GM12873 (cell line): ENCODE results near the gene MCTP1.

Experiments used
- TF ChIP-seq, protein P1 (sequence below): IDR thresholded peaks from 2 replicates; pipeline ENCODE4 v1.5.1; 2012; ENCODE audit warnings: low read depth, mild to moderate bottlenecking, moderate library complexity, low read length, control low read depth; ENCODE audit not compliant: insufficient read depth; ENCODE audit errors: missing control alignments

Gene MCTP1

DNA sequence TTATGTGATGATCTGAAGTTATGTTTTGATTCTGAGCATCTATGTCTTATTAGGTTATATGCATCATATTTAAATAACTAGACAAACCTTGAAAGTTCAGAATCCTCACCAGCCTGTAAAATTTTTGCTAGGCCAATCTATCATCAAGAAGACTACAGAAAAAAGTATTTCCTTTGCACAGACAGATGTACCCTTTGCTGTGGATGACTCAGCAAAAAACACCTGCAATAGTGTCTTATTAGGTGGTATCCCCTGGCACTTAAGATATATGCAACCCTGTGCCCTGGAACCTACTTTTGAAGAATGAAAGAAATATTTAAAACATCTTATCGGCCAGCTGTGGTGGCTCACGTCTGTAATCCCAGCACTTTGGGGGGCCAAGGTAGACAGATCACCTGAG lies 535.9 kb downstream of the MCTP1 start:
- TF ChIP-seq, protein P1, sequence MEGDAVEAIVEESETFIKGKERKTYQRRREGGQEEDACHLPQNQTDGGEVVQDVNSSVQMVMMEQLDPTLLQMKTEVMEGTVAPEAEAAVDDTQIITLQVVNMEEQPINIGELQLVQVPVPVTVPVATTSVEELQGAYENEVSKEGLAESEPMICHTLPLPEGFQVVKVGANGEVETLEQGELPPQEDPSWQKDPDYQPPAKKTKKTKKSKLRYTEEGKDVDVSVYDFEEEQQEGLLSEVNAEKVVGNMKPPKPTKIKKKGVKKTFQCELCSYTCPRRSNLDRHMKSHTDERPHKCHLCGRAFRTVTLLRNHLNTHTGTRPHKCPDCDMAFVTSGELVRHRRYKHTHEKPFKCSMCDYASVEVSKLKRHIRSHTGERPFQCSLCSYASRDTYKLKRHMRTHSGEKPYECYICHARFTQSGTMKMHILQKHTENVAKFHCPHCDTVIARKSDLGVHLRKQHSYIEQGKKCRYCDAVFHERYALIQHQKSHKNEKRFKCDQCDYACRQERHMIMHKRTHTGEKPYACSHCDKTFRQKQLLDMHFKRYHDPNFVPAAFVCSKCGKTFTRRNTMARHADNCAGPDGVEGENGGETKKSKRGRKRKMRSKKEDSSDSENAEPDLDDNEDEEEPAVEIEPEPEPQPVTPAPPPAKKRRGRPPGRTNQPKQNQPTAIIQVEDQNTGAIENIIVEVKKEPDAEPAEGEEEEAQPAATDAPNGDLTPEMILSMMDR: no peak

DNA sequence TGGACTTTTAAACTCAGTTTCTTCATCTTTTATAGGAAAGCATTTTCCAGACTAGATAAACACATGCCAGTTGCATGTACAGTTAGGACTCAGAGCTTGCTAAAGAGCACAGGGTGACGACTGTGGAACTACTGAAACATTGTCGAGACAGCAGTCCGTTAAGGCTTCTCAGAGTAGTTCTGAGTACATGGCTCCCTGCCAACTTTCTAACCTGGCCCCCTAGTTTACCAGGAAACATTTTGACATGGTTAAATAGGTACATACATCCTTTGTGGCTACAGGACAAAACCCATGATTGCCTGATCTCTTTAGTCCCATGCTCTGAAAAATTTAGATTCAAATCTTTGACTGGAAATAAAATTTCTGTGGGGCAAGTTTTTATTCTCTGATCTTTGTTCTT lies 536.7 kb downstream of the MCTP1 start:
- TF ChIP-seq, protein P1: no peak

DNA sequence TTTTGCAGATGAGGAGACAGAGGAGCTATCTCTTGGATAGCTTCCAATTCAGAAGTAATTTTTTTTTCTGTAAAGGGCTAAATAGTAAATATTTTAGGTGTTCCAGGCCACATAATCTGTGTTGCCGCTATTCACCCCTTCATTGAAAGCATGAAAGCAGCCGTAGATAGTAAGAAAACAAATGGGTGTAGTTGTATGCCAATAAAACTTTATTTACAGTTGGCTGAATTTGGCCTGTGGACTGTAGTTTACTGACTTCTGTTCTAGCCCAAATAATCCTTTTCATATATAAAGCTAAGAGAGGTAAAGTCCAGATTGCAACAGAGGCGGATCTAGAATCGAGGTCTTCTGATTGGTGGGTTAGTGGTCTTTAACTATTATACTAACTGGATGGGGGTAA lies 537.5 kb downstream of the MCTP1 start:
- TF ChIP-seq, protein P1: no peak

DNA sequence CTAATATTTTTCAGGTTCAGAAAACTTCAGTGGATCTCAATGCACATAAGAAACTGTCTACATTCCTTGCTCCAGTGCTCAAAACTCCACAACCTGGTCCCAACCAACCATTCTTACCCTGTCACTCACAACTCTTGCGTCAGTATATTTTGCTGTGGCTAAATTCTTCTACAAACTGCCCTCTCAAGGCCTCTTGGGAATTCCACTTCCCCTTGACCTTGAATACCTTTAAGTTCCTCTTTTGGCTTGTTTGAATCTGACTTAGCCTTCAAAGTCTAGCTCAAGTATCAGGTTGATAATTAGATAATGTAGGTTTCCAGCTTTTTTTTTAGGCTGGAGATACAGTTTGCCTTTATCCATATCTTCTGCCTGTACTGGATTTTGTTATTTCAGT lies 538.2 kb downstream of the MCTP1 start:
- TF ChIP-seq, protein P1: no peak

DNA sequence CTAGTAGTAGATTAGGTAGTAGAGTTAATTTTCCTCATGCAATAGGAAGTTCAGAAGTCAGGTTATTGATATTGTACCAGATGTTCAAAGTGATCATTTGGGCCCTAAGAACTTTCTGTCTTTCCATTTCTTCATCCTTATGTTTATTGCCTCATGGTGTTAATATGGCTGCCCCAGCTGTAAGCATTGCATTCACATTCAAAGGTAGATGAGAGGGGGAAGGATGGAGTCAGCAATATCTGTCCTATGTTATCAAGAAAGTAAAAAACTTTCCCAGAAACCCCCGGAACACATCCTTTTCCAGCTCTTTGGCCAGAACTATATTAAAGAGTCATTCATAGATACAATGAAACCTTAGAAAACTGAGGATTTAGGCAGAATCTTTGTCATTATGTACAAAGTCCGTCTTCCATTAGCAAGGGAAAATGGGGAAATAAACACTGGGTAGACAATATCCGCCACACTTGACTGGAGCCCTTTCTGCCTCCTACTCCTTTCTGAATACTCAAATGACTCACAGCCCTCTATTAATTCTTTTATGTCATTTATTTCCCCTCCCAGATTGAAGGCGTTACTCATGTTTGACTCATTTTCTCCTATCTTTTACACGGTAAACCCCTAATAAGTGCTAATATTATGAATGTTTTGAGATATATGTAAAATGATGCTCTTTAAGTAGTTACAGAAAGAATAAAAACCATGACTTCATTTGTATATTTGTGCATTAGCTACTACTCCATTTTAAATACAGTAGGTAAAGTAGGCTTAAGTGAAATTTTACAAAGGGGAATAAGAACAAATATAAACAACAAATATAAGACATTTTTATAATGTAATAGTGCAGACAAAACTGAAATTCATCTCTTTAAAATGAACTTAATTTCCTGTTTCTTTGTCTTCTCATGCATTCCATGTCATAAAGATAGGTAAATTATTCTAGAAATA lies 538.8 kb downstream of the MCTP1 start:
- TF ChIP-seq, protein P1: no peak

DNA sequence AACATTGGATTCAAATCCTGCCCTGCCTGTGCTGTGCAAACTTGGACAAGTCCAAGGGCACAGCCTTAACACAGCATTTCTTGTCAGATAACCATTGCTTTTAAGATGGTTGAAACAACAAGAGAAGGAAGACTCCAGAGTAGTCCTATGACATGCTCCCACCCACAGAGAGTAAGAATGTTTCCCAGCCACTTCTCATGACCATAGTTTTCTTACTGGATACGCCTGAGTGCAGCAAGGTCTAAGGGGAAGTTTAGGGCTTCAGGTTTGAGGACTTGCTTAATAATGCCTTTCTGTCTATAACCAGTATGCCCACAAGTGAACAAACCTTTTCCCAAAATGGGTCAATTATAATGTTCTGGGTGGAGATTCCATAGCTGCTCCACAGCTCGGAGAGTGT lies 540.0 kb downstream of the MCTP1 start:
- TF ChIP-seq, protein P1: no peak

DNA sequence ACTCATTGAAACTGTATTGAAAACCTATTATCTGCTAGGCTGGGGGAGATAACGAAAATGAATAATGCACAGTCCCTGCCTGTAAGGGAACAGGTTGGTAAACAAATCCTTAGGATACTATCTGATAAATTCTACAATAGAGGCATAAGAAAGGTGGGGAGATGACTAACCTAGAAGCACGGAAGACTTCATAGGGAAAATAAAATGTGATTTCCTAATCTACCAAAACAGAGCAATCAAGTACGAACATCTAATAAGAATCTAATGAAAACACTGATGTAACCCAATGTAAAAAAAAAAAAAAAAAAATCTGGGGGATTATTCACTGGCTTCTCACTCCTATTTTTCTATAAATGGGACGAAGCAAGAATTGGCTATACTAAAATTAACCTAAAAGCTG lies 542.0 kb downstream of the MCTP1 start:
- TF ChIP-seq, protein P1: no peak
